Mucosa of descending colon (tissue), 3 donors: ENCODE measurements around the gene N4BP2. TPM values are rescaled to one million over a fixed set of nuclear protein-coding genes. Genes with fewer than 3 reads are reported as not detected.
"Not testable (repeated sequence)": the region's sequence is repeated elsewhere in the genome, so short reads cannot be mapped to it uniquely, and the experiment has no call there.

Experiments used
- ATAC-seq: fragments of 200-7000 bp; cut with Tn5 transposase; one replicate; pipeline ENCODE4 v1.9.1; 2020; ENCODE audit warnings: mild to moderate bottlenecking, moderate library complexity
- DNase-seq, 3 donors: peaks; one replicate each; pipeline ENCODE4 v3.0.0-alpha.2; 2020
- H3K36me3 ChIP-seq: fragments of 200-600 bp; one replicate; pipeline ENCODE4 v1.8.0; 2021; ENCODE audit warnings: low read depth, mild to moderate bottlenecking
- H3K4me1 ChIP-seq: fragments of 200-600 bp; one replicate; pipeline ENCODE4 v1.8.0; 2021; ENCODE audit warnings: low read depth, mild to moderate bottlenecking
- H3K4me3 ChIP-seq: fragments of 200-600 bp; one replicate; pipeline ENCODE4 v1.8.0; 2021; ENCODE audit warnings: mild to moderate bottlenecking
- H3K9me3 ChIP-seq: fragments of 200-600 bp; one replicate; pipeline ENCODE4 v1.8.0; 2021; ENCODE audit warnings: mild to moderate bottlenecking
- CTCF ChIP-seq: fragments of 200-600 bp; IDR thresholded peaks from one replicate; pipeline ENCODE4 v1.8.0; 2022; ENCODE audit warnings: antibody characterized with exemption, mild to moderate bottlenecking
- intact Hi-C, 2 donors: fragments of 100-400 bp; cut with DNase I in 1 of 2; cut with micrococcal nuclease in 1 of 2; formaldehyde crosslinking; loops; one replicate each; pipeline versions ENCODE4 v1.11.0 to v1.11.1; 2022; cut with DNase I, micrococcal nuclease
- long read RNA-seq, 2 donors: library from polyadenylated mRNA; unstranded; transcript quantifications; one replicate each; pipeline ENCODE4 v2.0.0, GENCODE V29; 2019 to 2021
- total RNA-seq, 3 donors: library from RNA; stranded (reverse); fragmentation: NEBNext Ultra II Directional in 2 of 3; extraction: Animal tissue kit (Norgen Biotek cat#: 25700) in 2 of 3; gene quantifications; one replicate each; pipeline versions ENCODE4 v1.2.1 to v1.2.4, GENCODE V29; 2021 to 2023
- donor health status: DM: no; HTN: no; CAD: no; lungs with moderate emphysema.
- donor health status: DM: no; HTN: no; CAD: no.
- donor health status: DM: no; HTN: yes; CAD: no.

N4BP2 gene
- total RNA-seq: 10 to 100 TPM in 1 of 3 donors, 1 to 10 TPM in 2; 6.7 to 11.5 (median 7.2) TPM
- long read RNA-seq, donor 1, partial matches to known transcripts: 2 of 3 reads
- long read RNA-seq, donor 1, other reads (novel, unspliced or antisense): 1 of 3 reads
- long read RNA-seq, donor 2, partial matches to known transcripts: 2 of 4 reads
- long read RNA-seq, donor 2, other reads (novel, unspliced or antisense): 2 of 4 reads

GRCh38 chr4:40056716-40057585 is at the start of gene N4BP2:
N4BP2 (plus strand) TSS chr4:40056850; CDS start chr4:40097341, 40,491 bp downstream.
- peak; percentile 48 for TF ChIP-seq CTCF
- H3K36me3 ChIP-seq: no peaks in the 10 kb centered on the region
- ATAC-seq (peak; percentile 83), DNase-seq (peak; percentile 81 to 89 (median 89))
- H3K4me3 ChIP-seq: peak within 1 kb of the TSS; percentile 56
- intact Hi-C loops: loop anchor here in 1 of 2 donors (10.0 kb wide), 1 partner anchor 258 kb away; no protein-coding TSS in a partner anchor
- H3K9me3 ChIP-seq: no peaks in the 10 kb centered on the region
- H3K4me1 ChIP-seq: peaks cover 24% of the 10 kb centered on the region

GRCh38 chr4:40016007-40016406 is 40.6 kb upstream of the N4BP2 start:
- no peaks in the 10 kb centered on the region for H3K4me1 ChIP-seq
- H3K36me3 ChIP-seq: no peaks in the 10 kb centered on the region
- TF ChIP-seq CTCF: no peak
- H3K9me3 ChIP-seq: no peaks in the 10 kb centered on the region
- intact Hi-C loops: no loop called here
- H3K4me3 ChIP-seq: no peak overlapping the region
- DNase-seq (no peak), ATAC-seq (no peak)

GRCh38 chr4:40020221-40020620 is 36.4 kb upstream of the N4BP2 start:
- no peaks in the 10 kb centered on the region for H3K36me3 ChIP-seq
- intact Hi-C loops: no loop called here
- no peak for ATAC-seq

GRCh38 chr4:40021116-40021515 is 35.5 kb upstream of the N4BP2 start:
- H3K4me1 ChIP-seq, DNase-seq, H3K9me3 ChIP-seq, H3K4me3 ChIP-seq, ATAC-seq, intact Hi-C loops, H3K36me3 ChIP-seq: not testable (repeated sequence)

More at GRCh38 chr4:40020221-40020620, 36.4 kb upstream of the N4BP2 start:
- H3K4me3 ChIP-seq: no peak overlapping the region
- no peak for TF ChIP-seq CTCF
- no peaks in the 10 kb centered on the region for H3K4me1 ChIP-seq
- peak in 1 of 3 donors; percentile 49 for DNase-seq
- H3K9me3 ChIP-seq: no peaks in the 10 kb centered on the region

GRCh38 chr4:40024049-40024448 is 32.6 kb upstream of the N4BP2 start:
- ATAC-seq, intact Hi-C loops, H3K4me1 ChIP-seq, H3K9me3 ChIP-seq, DNase-seq, H3K4me3 ChIP-seq, H3K36me3 ChIP-seq: not testable (repeated sequence)

- intact Hi-C loops: no loop called here
- no peak for ATAC-seq
- no peak for TF ChIP-seq CTCF
- Histone ChIP-seq H3K4me3 (no peak overlapping the region), H3K4me1 (no peaks in the 10 kb centered on the region), H3K9me3 (no peaks in the 10 kb centered on the region), H3K36me3 (no peaks in the 10 kb centered on the region)
- no peak for DNase-seq
Measured at GRCh38 chr4:40032785-40033184, 23.9 kb upstream of the N4BP2 start.
